22Rv1 (cell line): ENCODE measurements around the gene TAF1C.

Experiments used
- H3K27ac ChIP-seq: fragments of 450-650 bp; 2 replicates; pipeline ENCODE4 v1.5.1; 2017
- ZFX ChIP-seq: fragments of 450-650 bp; IDR thresholded peaks from 2 replicates; pipeline ENCODE4 v1.6.1; 2017; ENCODE audit warnings: antibody characterized with exemption, borderline replicate concordance
- TF ChIP-seq, protein P1 (sequence below): fragments of 450-650 bp; IDR thresholded peaks from 2 replicates; pipeline ENCODE4 v1.5.1; 2017; ENCODE audit warnings: mild to moderate bottlenecking

The TAF1C gene

DNA sequence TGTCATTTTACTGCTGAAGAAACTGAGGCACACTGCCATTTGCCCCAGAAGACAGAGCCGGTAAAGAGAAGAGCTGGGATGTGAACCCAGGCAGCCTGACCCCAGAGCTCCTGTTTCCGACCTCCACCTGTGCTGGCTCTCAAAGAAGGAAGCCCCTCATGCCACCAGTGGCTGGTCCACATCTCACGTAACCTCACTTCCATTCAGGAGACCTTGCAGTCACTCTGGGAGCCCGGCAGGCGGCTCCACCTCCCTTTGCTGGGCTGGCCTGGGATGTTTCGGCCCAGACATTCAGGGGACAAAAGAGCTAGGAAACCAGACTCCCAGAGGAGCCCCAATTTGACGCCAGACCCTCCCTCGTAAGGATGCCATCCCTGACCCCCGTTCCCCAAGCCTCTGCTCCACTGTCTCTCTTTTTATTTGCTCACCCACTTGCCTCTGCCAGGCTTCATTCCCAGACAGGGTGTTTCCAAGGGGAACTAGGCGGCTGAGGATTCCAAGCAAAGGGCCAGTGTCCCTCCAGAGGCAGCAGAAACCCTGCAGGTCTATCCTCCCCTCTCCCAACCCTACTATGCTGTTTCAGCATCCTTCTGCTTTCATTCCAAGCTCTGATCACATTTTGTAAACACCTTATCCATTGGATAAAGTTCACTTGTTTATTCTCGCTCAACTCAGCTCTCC is 2.8 kb downstream of the TAF1C start:
- no peak overlapping the region for H3K27ac ChIP-seq
- TF ChIP-seq, protein P1, sequence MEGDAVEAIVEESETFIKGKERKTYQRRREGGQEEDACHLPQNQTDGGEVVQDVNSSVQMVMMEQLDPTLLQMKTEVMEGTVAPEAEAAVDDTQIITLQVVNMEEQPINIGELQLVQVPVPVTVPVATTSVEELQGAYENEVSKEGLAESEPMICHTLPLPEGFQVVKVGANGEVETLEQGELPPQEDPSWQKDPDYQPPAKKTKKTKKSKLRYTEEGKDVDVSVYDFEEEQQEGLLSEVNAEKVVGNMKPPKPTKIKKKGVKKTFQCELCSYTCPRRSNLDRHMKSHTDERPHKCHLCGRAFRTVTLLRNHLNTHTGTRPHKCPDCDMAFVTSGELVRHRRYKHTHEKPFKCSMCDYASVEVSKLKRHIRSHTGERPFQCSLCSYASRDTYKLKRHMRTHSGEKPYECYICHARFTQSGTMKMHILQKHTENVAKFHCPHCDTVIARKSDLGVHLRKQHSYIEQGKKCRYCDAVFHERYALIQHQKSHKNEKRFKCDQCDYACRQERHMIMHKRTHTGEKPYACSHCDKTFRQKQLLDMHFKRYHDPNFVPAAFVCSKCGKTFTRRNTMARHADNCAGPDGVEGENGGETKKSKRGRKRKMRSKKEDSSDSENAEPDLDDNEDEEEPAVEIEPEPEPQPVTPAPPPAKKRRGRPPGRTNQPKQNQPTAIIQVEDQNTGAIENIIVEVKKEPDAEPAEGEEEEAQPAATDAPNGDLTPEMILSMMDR: peak; percentile 30
- TF ChIP-seq ZFX: no peak

DNA sequence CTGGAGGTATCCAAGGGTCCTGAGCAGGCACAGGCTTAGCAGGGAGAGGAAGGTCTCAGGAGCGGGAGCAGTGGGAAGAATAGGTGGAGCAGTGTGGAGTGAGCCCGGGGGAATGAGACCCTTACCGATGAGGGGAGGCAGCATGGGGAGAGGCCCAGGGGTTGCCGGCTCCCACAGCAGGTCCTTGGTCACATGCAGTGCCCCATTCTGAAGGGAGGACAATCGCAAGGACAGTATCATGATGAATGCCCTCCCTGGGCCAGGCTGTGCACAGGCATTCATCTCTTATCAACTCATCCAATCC is 3.3 kb downstream of the TAF1C start:
- TF ChIP-seq ZFX: no peak
- H3K27ac ChIP-seq: no peak overlapping the region

DNA sequence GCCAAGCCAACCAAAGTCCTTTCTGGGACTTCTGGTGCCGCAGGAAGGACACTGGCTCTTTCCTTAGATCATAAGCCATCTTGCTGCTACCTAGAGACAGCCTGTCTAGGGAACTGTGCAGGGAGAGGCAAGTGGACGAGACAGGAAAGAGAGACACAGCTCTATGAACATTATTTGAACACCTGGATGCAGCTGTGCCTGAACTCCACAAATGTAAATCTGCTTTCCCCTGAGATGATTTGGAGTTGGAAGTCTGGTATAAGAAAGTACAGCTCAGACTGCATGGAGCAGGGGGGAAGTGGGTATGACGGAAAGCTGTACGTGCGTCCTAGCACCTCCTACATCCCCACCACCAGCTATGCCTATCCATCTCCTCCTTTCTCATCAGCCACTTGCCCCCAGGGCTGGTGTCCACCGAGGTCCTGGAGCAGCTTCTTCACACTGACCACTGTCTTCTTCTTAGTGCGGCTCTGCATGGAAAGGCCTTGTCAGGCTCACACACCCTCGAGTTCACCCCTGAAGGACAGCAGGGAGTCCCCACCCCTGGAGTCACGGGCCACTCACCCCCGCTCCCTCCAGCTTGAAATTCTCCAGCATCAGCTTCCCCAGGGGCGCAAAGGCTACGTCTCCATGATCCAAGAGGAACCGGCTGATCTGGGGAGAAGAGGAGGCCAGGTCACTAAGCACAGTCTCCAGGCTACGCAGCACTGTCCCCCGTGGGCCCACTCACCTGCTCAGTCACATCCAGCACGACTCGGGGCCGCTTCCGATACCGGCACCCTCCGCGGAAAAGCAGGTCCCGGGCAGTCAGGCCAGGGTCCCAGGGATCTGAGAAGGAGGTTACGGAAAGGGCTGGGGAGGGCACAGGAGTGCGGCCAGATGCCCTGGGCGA is 3.9 kb downstream of the TAF1C start:
- no peak for TF ChIP-seq ZFX
- TF ChIP-seq, protein P1: no peak

DNA sequence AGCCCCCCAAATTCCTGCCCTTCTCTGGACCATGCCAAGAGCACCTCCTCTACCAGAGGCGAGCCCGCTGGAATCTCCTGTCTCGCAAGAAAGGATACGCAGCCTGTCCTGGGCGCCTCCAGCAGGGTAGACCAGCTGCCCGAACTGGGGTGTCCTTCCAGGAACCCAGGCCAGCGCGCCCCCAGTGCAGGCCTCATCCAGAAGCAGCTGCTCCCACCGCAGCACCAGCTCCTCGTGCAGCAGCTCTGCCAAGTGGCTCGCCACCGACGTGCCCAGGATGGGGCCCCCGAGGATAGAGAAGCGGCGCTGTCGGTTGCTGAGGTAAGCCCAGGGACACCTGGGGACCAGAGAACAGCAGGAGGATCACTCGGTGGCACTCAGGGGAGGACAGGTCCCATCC is 4.8 kb downstream of the TAF1C start:
- no peak overlapping the region for H3K27ac ChIP-seq
- TF ChIP-seq, protein P1: no peak
- no peak for TF ChIP-seq ZFX

More for the DNA sequence above, 3.9 kb downstream of the TAF1C start:
- H3K27ac ChIP-seq: no peak overlapping the region

DNA sequence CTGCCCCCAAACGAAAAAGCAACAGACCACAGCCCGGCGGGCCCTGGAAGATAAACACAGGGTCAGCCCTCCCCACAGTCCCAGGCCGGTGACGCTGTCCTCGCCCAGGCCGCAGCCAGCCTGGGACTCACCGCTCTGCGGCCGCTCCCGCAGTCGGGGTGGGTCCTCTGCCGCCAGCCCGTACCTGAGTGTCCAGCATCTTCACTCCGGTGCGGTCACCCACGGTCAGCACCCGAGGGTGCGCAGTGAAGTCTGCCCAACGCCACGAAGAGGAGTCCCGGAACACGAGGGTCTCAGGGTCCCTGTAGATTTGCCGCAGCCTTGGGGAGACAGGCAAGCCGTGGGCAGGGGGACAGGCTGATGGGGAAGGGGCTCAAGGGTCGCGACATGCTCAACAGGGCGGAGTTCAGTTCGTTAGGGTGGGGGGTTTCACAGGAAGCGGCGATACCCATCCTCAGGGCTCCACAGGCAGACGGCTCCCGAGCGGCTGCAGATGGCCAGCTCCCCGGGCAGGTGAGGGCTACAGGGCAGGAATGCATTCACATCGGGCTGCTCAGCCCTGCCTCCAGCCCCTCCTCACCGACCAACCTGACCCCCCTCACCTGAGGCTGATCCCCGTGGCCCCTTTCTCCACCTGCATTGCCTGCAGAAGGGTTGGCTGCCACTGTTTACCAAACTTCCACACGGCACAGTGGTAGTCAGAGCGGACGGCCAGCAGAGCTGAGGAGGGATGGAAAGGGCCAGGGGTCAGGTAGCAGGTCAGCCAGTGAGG is 5.5 kb downstream of the TAF1C start:
- no peak overlapping the region for H3K27ac ChIP-seq
- TF ChIP-seq, protein P1: no peak
- no peak for TF ChIP-seq ZFX

DNA sequence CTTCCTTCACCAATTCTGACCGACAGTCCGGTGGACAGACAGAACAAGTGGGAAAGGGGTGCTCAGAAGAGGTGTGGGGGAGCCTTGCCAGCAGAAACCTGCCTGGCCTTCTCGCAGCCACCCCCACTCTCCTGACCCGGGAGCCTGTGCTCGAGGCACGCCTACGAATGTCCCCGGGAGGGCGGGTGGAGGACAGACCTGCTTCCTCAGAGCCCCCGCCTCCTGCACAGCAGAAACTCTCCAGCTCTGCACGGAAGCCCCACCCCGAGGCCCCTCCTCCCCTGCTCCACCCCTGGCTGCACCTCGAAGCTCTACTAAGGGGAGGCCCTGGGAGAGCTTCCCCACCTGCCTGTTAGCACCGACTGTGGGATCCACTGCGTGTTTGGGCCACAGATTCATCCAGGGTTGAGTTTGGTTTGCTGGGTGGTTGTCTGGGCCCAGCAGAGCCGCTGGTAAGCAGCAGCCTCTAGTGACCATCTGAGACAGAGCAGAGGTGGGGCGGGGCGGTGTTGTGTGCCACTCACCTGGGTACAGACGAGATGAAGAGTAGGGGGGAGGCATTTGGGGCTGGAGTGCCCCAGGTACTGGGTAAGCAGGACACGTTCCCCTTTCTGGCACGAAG is 6.2 kb downstream of the TAF1C start:
- no peak overlapping the region for H3K27ac ChIP-seq
- TF ChIP-seq, protein P1: no peak

DNA sequence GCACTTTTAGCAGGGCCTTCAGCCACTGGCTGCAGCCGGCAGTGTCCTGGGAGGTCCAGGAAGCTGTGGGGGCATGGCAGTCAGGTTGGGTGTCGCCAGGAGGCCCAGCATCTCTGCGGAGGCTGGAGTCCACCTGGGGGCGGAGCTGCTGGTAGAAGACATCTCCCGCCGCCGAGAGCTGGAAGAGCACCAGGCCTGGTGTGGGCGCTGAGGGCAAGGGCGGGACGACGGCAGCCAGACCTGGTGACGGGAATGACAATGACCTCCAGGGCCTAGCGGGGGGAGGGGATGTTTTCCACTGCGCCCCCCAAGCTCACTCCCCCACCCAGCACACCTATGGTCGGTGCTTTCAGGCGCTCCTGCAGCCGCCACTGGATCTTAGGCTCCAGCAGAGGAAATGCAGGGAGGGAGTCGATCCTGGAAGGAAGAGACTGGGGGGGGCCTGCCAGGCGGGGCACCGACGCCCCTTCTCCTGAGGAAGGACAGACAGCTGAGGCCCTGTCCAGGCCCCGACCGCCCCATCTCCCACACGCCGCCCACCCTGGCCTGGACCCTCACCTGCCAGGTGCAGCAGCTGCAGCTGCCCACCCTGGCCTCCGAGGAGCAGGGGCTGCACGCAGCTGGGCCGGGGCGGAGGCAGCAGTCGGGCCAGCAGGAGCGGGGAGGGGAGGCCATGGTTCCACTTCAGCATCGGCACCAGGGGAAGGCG is 7.1 kb downstream of the TAF1C start:
- H3K27ac ChIP-seq: no peak overlapping the region
- TF ChIP-seq, protein P1: no peak
- TF ChIP-seq ZFX: no peak
